GM06990 (cell line): Measurements from ENCODE around the gene LRRTM2.

ENCODE experiments used
- DNase-seq: peaks from one replicate; pipeline ENCODE4 v3.0.0-alpha.2; 2011; ENCODE audit not compliant: insufficient read length; ENCODE audit errors: extremely low read depth
- H3K27me3 ChIP-seq: replicated peaks from 2 replicates; pipeline ENCODE4 v1.6.0; 2011; ENCODE audit warnings: low read length; ENCODE audit not compliant: control insufficient read depth, insufficient read depth
- H3K36me3 ChIP-seq: 2 replicates; pipeline ENCODE4 v1.5.1; 2011; ENCODE audit warnings: low read length; ENCODE audit not compliant: control insufficient read depth, insufficient read depth
- H3K4me3 ChIP-seq: replicated peaks from 2 replicates; pipeline ENCODE4 v1.5.1; 2011; ENCODE audit warnings: low read depth, mild to moderate bottlenecking, control low read depth, low read length
- CTCF ChIP-seq: IDR thresholded peaks from 2 replicates; pipeline ENCODE4 v1.5.1; 2011; ENCODE audit warnings: low read length, control low read depth, mild to moderate bottlenecking, inconsistent platforms; ENCODE audit not compliant: insufficient read depth, poor library complexity, severe bottlenecking

Gene LRRTM2

DNA sequence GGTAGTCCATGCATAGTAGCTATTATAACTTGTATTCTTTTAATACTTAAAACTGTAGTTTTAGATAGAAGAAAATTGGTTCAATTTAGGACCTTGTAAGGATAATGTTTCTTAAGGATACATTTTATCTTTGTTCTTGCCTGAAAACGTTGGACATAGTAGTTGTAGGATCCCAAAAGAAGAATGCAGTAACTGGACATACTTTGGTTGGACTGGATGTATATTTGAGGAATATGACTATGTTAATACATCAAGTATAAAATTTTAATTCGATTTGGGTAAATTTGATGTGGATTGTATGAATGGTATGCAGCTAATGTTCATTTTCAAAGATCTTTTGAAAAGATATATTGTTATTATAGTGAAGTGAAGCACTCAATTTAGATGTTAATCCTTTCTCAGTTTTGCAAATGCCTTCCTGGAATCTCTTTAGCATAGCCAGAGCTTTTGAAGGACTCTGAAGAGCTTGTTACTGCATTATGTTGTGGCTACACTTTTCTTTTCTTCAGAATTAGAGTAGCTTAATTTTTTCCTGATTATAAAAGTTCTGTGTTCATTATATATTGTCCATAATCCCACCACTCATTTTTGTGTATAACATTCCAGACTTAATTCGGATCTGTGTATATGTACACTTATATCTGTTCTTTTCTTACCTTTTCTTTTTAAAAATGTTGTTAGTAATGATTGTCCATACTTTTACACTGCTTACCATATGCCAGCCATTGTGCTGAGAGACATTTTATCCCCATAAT lies 41.2 kb downstream of the LRRTM2 start:
- DNase-seq = no peak
- Histone ChIP-seq H3K27me3 (no peaks in the 10 kb centered on the region), H3K36me3 (no peaks in the 10 kb centered on the region), H3K4me3 (no peak overlapping the region)
- no peak for TF ChIP-seq CTCF

DNA sequence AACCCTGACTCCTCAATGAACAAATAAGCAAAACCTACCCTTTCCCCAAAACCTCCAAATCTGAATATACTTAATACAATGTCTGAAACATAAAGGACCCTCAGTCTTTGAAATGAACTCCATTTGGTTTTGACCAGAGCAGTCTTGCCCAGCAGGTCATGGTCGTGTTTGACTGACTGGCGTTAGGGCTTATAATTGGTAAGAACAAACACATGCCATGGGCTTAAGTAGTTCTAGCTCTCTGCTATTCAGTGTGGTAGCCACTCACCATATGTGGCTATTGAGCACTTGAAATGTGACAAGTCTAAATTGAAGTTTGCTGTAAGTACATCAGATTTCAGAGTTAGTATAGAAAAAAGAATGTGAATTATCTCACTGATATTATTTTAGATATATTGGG lies 42.1 kb downstream of the LRRTM2 start:
- no peaks in the 10 kb centered on the region; the same call in 1 of the 2 replicates for H3K36me3 ChIP-seq
- H3K4me3 ChIP-seq = no peak overlapping the region
- DNase-seq = no peak
- no peaks in the 10 kb centered on the region for H3K27me3 ChIP-seq
- TF ChIP-seq CTCF = no peak

GRCh38 chr5:138832218-138832617 lies 42.9 kb downstream of the LRRTM2 start:
- no peak for TF ChIP-seq CTCF
- no peak for DNase-seq
- Histone ChIP-seq H3K36me3 (no peaks in the 10 kb centered on the region; the same call in 1 of the 2 replicates), H3K27me3 (no peaks in the 10 kb centered on the region), H3K4me3 (no peak overlapping the region)

DNA sequence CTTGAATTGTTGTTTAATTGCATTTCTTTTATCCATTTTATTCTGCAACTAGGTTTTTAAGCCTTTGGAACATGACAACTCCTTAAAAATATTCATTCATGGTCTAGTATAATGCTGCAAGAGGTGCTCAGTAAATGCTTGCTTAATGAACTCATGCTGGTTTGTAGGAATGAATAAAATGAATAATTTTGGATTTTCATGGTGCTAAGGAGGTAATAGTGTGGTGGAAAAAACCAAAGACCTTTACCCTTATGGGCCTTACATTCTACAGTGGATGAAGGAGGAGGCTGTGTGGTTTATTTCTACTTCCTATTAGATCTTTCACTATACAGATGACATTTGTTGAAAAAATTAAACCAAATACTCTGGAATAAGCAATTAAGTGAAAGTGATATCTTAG lies 43.4 kb downstream of the LRRTM2 start:
- H3K27me3 ChIP-seq = no peaks in the 10 kb centered on the region
- H3K36me3 ChIP-seq = no peaks in the 10 kb centered on the region; the same call in 1 of the 2 replicates
- no peak for DNase-seq
- no peak for TF ChIP-seq CTCF
- H3K4me3 ChIP-seq = no peak overlapping the region

- Histone ChIP-seq H3K4me3 (no peak overlapping the region), H3K36me3 (no peaks in the 10 kb centered on the region; the same call in 1 of the 2 replicates), H3K27me3 (no peaks in the 10 kb centered on the region)
- no peak for DNase-seq
- TF ChIP-seq CTCF = no peak
These were observed 45.8 kb downstream of the LRRTM2 start for GRCh38 chr5:138829341-138829740.
